Adrenal gland (tissue), 5 donors: ENCODE measurements around the gene SERTAD2.

Source experiments
- CTCF ChIP-seq, 6 experiments: fragments of 450-650 bp in 4 of 6; fragments of 200-600 bp in 2 of 6; sonication (generic) in 1 of 6; IDR thresholded peaks; 1 replicate in 5 of 6; 2 replicates in 1 of 6; pipeline versions ENCODE4 v1.5.1 to v1.8.0; 2016 to 2021; ENCODE audit warnings: antibody characterized with exemption in 6 of 6, mild to moderate bottlenecking in 2 of 6, moderate library complexity in 1 of 6
- POLR2A ChIP-seq, 2 donors: fragments of 450-650 bp; IDR thresholded peaks; one replicate each; pipeline ENCODE4 v1.6.1; 2017; ENCODE audit warnings: antibody characterized with exemption in 2 of 2, mild to moderate bottlenecking in 2 of 2, moderate library complexity in 1 of 2
- donor health status: DM: no; HTN: no; CAD: no.

- TF ChIP-seq CTCF (IDR thresholded peaks at IDR 0.05) (no peak), POLR2A (IDR thresholded peaks at IDR 0.05) (no peak)
Observed at GRCh38 chr2:64607381-64608304, 46.1 kb downstream of the SERTAD2 start.
